Esophagus squamous epithelium (tissue), 5 donors: ENCODE data around the gene ALAS1. TPM values are rescaled to one million over a fixed set of nuclear protein-coding genes. Genes with fewer than 3 reads are reported as not detected.

Experiments used
- DNase-seq: peaks from one replicate; lab custom pipeline; 2025; lab: John Stamatoyannopoulos, UW
- H3K27ac ChIP-seq, 4 donors: fragments of 200-600 bp; sonication (generic); one replicate each; pipeline ENCODE4 v1.5.1; 2016 to 2019; ENCODE audit warnings: mild to moderate bottlenecking in 1 of 4
- H3K27me3 ChIP-seq, 4 donors: fragments of 200-600 bp; sonication (generic); 1 replicate in 3 of 4; 2 replicates in 1 of 4; pipeline versions ENCODE4 v1.5.1 to v1.6.0; 2017 to 2021; ENCODE audit warnings: antibody characterized with exemption in 1 of 4
- H3K36me3 ChIP-seq, 3 donors: fragments of 200-600 bp; sonication (generic); one replicate each; pipeline ENCODE4 v1.5.1; 2016 to 2019
- H3K4me1 ChIP-seq, 3 donors: fragments of 200-600 bp; sonication (generic); one replicate each; pipeline ENCODE4 v1.5.1; 2017 to 2019
- H3K4me3 ChIP-seq, 4 donors: fragments of 200-600 bp; sonication (generic); 1 replicate in 3 of 4; 2 replicates in 1 of 4; pipeline ENCODE4 v1.5.1; 2016 to 2019; ENCODE audit warnings: mild to moderate bottlenecking in 2 of 4, moderate library complexity in 1 of 4
- H3K9me3 ChIP-seq, 3 donors: fragments of 200-600 bp; sonication (generic); one replicate each; pipeline ENCODE4 v1.5.1; 2016 to 2019
- CTCF ChIP-seq, 6 experiments: fragments of 450-650 bp in 4 of 6; fragments of 200-600 bp in 2 of 6; sonication (generic) in 2 of 6; IDR thresholded peaks; one replicate each; pipeline ENCODE4 v1.5.1; 2016 to 2019; ENCODE audit warnings: antibody characterized with exemption in 6 of 6, mild to moderate bottlenecking in 4 of 6, moderate library complexity in 4 of 6
- POLR2A ChIP-seq, 4 donors: fragments of 450-650 bp; IDR thresholded peaks; one replicate each; pipeline ENCODE4 v1.6.1; 2017; ENCODE audit warnings: antibody characterized with exemption in 4 of 4, mild to moderate bottlenecking in 4 of 4, moderate library complexity in 3 of 4
- WGBS, 2 donors: methylation state at CpG; one replicate each; pipeline ENCODE4 v1.1.5; 2018; 5-methylcytosine and 5-hydroxymethylcytosine counted together
- intact Hi-C: fragments of 100-400 bp; cut with DNase I; formaldehyde crosslinking; loops from one replicate; pipeline ENCODE4 v1.15.0; 2022
- total RNA-seq, 4 donors: library from RNA; depleted of rRNA; stranded (reverse); fragments of >200 nt; gene quantifications; one replicate each; pipeline ENCODE4 v1.1.0, GENCODE V29; 2016
- donor health status: DM: yes; HTN: yes; CAD: no.

ALAS1 gene
- total RNA-seq, 4 donors from 2014 or later = 28.3 to 45.5 (median 35.1) TPM

- WGBS, 2 donors = 66 to 94% methylated on average over 5 to 7 of the region's 18 CpGs
- DNase-seq = no peak
- TF ChIP-seq CTCF (IDR thresholded peaks at IDR 0.05) (no peak), POLR2A (IDR thresholded peaks at IDR 0.05) (no peak)
Measured at GRCh38 chr3:52193065-52193464, 4.9 kb upstream of the ALAS1 start.

GRCh38 chr3:52194485-52195290 is 3.3 kb upstream of the ALAS1 start:
- 79 to 91% methylated on average over 12 to 13 of the region's 14 CpGs for WGBS, 2 donors
- H3K27ac ChIP-seq = no peak overlapping the region
- DNase-seq = no peak

More at GRCh38 chr3:52193065-52193464, 4.9 kb upstream of the ALAS1 start:
- H3K4me3 ChIP-seq = no peak overlapping the region
- H3K27ac ChIP-seq = no peak overlapping the region
- H3K9me3 ChIP-seq = no peaks in the 10 kb centered on the region
- intact Hi-C loops = no loop called here
- no peaks in the 10 kb centered on the region for H3K27me3 ChIP-seq
- H3K4me1 ChIP-seq = peaks cover 18 to 72% (median 32%) of the 10 kb centered on the region in 3 donors
- H3K36me3 ChIP-seq = no peaks in the 10 kb centered on the region

GRCh38 chr3:52195291-52195597 is 2.7 kb upstream of the ALAS1 start:
- H3K27me3 ChIP-seq = no peaks in the 10 kb centered on the region
- H3K4me3 ChIP-seq = no peak overlapping the region
- peaks cover 0 to 10% (median 0%) of the 10 kb centered on the region in 3 donors for H3K36me3 ChIP-seq
- DNase-seq = no peak
- H3K4me1 ChIP-seq = peaks cover 16 to 81% (median 38%) of the 10 kb centered on the region in 3 donors
- 95 to 96% methylated on average over 3 of the region's 3 CpGs for WGBS, 2 donors
- peak overlapping the region in 3 of 4 donors; percentile 90 to 95 (median 94) for H3K27ac ChIP-seq
- no peaks in the 10 kb centered on the region for H3K9me3 ChIP-seq
- TF ChIP-seq CTCF (IDR thresholded peaks at IDR 0.05) (no peak), POLR2A (IDR thresholded peaks at IDR 0.05) (no peak)
- intact Hi-C loops = no loop called here

More at GRCh38 chr3:52194485-52195290, 3.3 kb upstream of the ALAS1 start:
- H3K9me3 ChIP-seq = no peaks in the 10 kb centered on the region
- no peaks in the 10 kb centered on the region for H3K27me3 ChIP-seq
- peaks cover 0 to 5% (median 0%) of the 10 kb centered on the region in 3 donors for H3K36me3 ChIP-seq
- TF ChIP-seq CTCF (IDR thresholded peaks at IDR 0.05) (no peak), POLR2A (IDR thresholded peaks at IDR 0.05) (no peak)
- intact Hi-C loops = no loop called here
- H3K4me3 ChIP-seq = no peak overlapping the region
- peaks cover 18 to 81% (median 42%) of the 10 kb centered on the region in 3 donors for H3K4me1 ChIP-seq

- H3K4me1 ChIP-seq = peaks cover 10 to 81% (median 35%) of the 10 kb centered on the region in 3 donors
- DNase-seq = no peak
- intact Hi-C loops = no loop called here
Measured at GRCh38 chr3:52195823-52196331, 2.1 kb upstream of the ALAS1 start.

More at GRCh38 chr3:52195823-52196331, 2.1 kb upstream of the ALAS1 start:
- WGBS, 2 donors = 53 to 59% methylated on average over 8 to 9 of the region's 10 CpGs
- H3K9me3 ChIP-seq = no peaks in the 10 kb centered on the region
- H3K36me3 ChIP-seq = peaks cover 0 to 14% (median 0%) of the 10 kb centered on the region in 3 donors
- TF ChIP-seq POLR2A (IDR thresholded peaks at IDR 0.05) (no peak), CTCF (IDR thresholded peaks at IDR 0.05) (no peak)
- H3K4me3 ChIP-seq = no peak overlapping the region
- H3K27me3 ChIP-seq = no peaks in the 10 kb centered on the region
- H3K27ac ChIP-seq = peak overlapping the region; percentile 46 to 95 (median 92)
